ENCODE measurements around the gene TACR1.
"Not testable (repeated sequence)": the region's sequence is repeated elsewhere in the genome, so short reads cannot be mapped to it uniquely, and the experiment has no call there.

The TACR1 gene

GRCh38 chr2:75157435-75157834 lies 41.9 kb downstream of the TACR1 start:
- FAIRE-seq (no peak), DNase-seq (ENCODE audit: insufficient read length, low spot score) (no peak)
- TF ChIP-seq SPI1 (IDR thresholded peaks at IDR 0.05; ENCODE audit: low read depth, low read length) (no peak), TAF1 (IDR thresholded peaks at IDR 0.05; ENCODE audit: low read depth, low read length) (no peak), POLR2A (IDR thresholded peaks at IDR 0.05; ENCODE audit: low read depth, low read length) (no peak), POU2F2 (IDR thresholded peaks at IDR 0.05; ENCODE audit: low read depth, low read length) (no peak), POLR2AphosphoS5 (IDR thresholded peaks at IDR 0.05; ENCODE audit: low read depth, low read length) (no peak), PAX5 (IDR thresholded peaks at IDR 0.05; ENCODE audit: insufficient read depth, low read length, severe bottlenecking) (no peak)

- FAIRE-seq, result no peak
- TF ChIP-seq SPI1 (IDR thresholded peaks at IDR 0.05; ENCODE audit: low read depth, low read length), result no peak
- no peak for TF ChIP-seq POLR2A (IDR thresholded peaks at IDR 0.05; ENCODE audit: low read depth, low read length)
Observed at GRCh38 chr2:75155115-75155514, 44.2 kb downstream of the TACR1 start.

GRCh38 chr2:75153221-75153620 lies 46.1 kb downstream of the TACR1 start:
- DNase-seq (ENCODE audit: insufficient read length, low spot score) (no peak), FAIRE-seq (no peak)
- TF ChIP-seq POLR2A (IDR thresholded peaks at IDR 0.05; ENCODE audit: low read depth, low read length), result no peak
- TF ChIP-seq POU2F2 (IDR thresholded peaks at IDR 0.05; ENCODE audit: low read depth, low read length), result no peak
- TF ChIP-seq POLR2AphosphoS5 (IDR thresholded peaks at IDR 0.05; ENCODE audit: low read depth, low read length), result no peak
- no peak for TF ChIP-seq SPI1 (IDR thresholded peaks at IDR 0.05; ENCODE audit: low read depth, low read length)
- TF ChIP-seq PAX5 (IDR thresholded peaks at IDR 0.05; ENCODE audit: insufficient read depth, low read length, severe bottlenecking), result no peak
- TF ChIP-seq TAF1 (IDR thresholded peaks at IDR 0.05; ENCODE audit: low read depth, low read length), result no peak

More at GRCh38 chr2:75155115-75155514, 44.2 kb downstream of the TACR1 start:
- no peak for DNase-seq (ENCODE audit: insufficient read length, low spot score)

- FAIRE-seq; DNase-seq (ENCODE audit: insufficient read length, low spot score): not testable (repeated sequence)
Observed at GRCh38 chr2:75152243-75152642, 47.1 kb downstream of the TACR1 start.

- not testable (repeated sequence) for FAIRE-seq; DNase-seq (ENCODE audit: insufficient read length, low spot score)
Observed at GRCh38 chr2:75147884-75148283, 51.4 kb downstream of the TACR1 start.

- no peak for TF ChIP-seq PAX5 (IDR thresholded peaks at IDR 0.05; ENCODE audit: insufficient read depth, low read length, severe bottlenecking)
- FAIRE-seq, result no peak
- no peak for DNase-seq (ENCODE audit: insufficient read length, low spot score)
Observed at GRCh38 chr2:75146606-75147332, 52.6 kb downstream of the TACR1 start.

GRCh38 chr2:75146221-75146605 lies 53.1 kb downstream of the TACR1 start:
- FAIRE-seq; DNase-seq (ENCODE audit: insufficient read length, low spot score): not testable (repeated sequence)

- TF ChIP-seq SPI1 (IDR thresholded peaks at IDR 0.05; ENCODE audit: low read depth, low read length) (no peak), PAX5 (IDR thresholded peaks at IDR 0.05; ENCODE audit: insufficient read depth, low read length, severe bottlenecking) (no peak), POLR2AphosphoS5 (IDR thresholded peaks at IDR 0.05; ENCODE audit: low read depth, low read length) (no peak), POU2F2 (IDR thresholded peaks at IDR 0.05; ENCODE audit: low read depth, low read length) (no peak), TAF1 (IDR thresholded peaks at IDR 0.05; ENCODE audit: low read depth, low read length) (no peak), POLR2A (IDR thresholded peaks at IDR 0.05; ENCODE audit: low read depth, low read length) (no peak)
- no peak for DNase-seq (ENCODE audit: insufficient read length, low spot score)
- FAIRE-seq, result no peak
Observed at GRCh38 chr2:75142081-75142480, 57.2 kb downstream of the TACR1 start.

- DNase-seq (ENCODE audit: insufficient read length, low spot score) (no peak), FAIRE-seq (no peak)
- no peak for TF ChIP-seq POLR2A (IDR thresholded peaks at IDR 0.05; ENCODE audit: low read depth, low read length)
Observed at GRCh38 chr2:75140288-75140687, 59.0 kb downstream of the TACR1 start.

GRCh38 chr2:75139171-75139570 lies 60.1 kb downstream of the TACR1 start:
- DNase-seq (ENCODE audit: insufficient read length, low spot score) (no peak), FAIRE-seq (no peak)
- TF ChIP-seq POU2F2 (IDR thresholded peaks at IDR 0.05; ENCODE audit: low read depth, low read length) (no peak), SPI1 (IDR thresholded peaks at IDR 0.05; ENCODE audit: low read depth, low read length) (no peak), POLR2A (IDR thresholded peaks at IDR 0.05; ENCODE audit: low read depth, low read length) (no peak), TAF1 (IDR thresholded peaks at IDR 0.05; ENCODE audit: low read depth, low read length) (no peak), POLR2AphosphoS5 (IDR thresholded peaks at IDR 0.05; ENCODE audit: low read depth, low read length) (no peak), PAX5 (IDR thresholded peaks at IDR 0.05; ENCODE audit: insufficient read depth, low read length, severe bottlenecking) (no peak)

- no peak for FAIRE-seq
- DNase-seq (ENCODE audit: insufficient read length, low spot score), result no peak
- TF ChIP-seq POU2F2 (IDR thresholded peaks at IDR 0.05; ENCODE audit: low read depth, low read length) (no peak), POLR2A (IDR thresholded peaks at IDR 0.05; ENCODE audit: low read depth, low read length) (no peak), TAF1 (IDR thresholded peaks at IDR 0.05; ENCODE audit: low read depth, low read length) (no peak), POLR2AphosphoS5 (IDR thresholded peaks at IDR 0.05; ENCODE audit: low read depth, low read length) (no peak)
Observed at GRCh38 chr2:75138528-75138927, 60.8 kb downstream of the TACR1 start.
